ENCODE measurements around the gene SIGLEC1. TPM values are rescaled to one million over a fixed set of nuclear protein-coding genes. Genes with fewer than 3 reads are reported as not detected.

SIGLEC1 gene
- total RNA-seq, 1 donor from 2014 or later, result not detected

GRCh38 chr20:3691306-3691705, 21.1 kb downstream of the SIGLEC1 start:
- FAIRE-seq, result no peak
- Mint-ChIP-seq H3K9me3 (ENCODE audit: unreplicated experiment) (peaks cover 2% of the 10 kb centered on the region), H3K36me3 (ENCODE audit: low read depth, unreplicated experiment) (no peaks in the 10 kb centered on the region), H3K27ac (ENCODE audit: unreplicated experiment) (no peak overlapping the region), H3K27me3 (ENCODE audit: low read depth, unreplicated experiment) (peaks cover 26% of the 10 kb centered on the region), H3K4me1 (ENCODE audit: low read depth, unreplicated experiment) (peaks cover 4% of the 10 kb centered on the region), H3K4me3 (ENCODE audit: unreplicated experiment) (no peak overlapping the region)
- no peak overlapping the region for H3K4me2 ChIP-seq (ENCODE audit: low read length)
- no peak for DNase-seq (ENCODE audit: low read depth)
- H3K36me3 ChIP-seq (ENCODE audit: insufficient read depth, low read length), result no peaks in the 10 kb centered on the region
- H3K27ac ChIP-seq (ENCODE audit: low read depth, low read length), result no peak overlapping the region
- H2AFZ ChIP-seq (ENCODE audit: low read depth, low read length), result no peak overlapping the region
- no peaks in the 10 kb centered on the region for H3K9me3 ChIP-seq (ENCODE audit: insufficient read depth, low read depth, low read length)
- H3K4me1 ChIP-seq (ENCODE audit: insufficient read depth, low read length), result peaks cover 12% of the 10 kb centered on the region
- no peaks in the 10 kb centered on the region for H3K79me2 ChIP-seq (ENCODE audit: insufficient read depth, low read length)
- TF ChIP-seq CTCF (IDR thresholded peaks at IDR 0.05; ENCODE audit: insufficient read depth, low read depth, low read length) (no peak), EZH2 (IDR thresholded peaks at IDR 0.05; ENCODE audit: insufficient read depth, low read length) (no peak)
- H3K27me3 ChIP-seq (ENCODE audit: insufficient read depth, low read length), result no peaks in the 10 kb centered on the region
- H4K20me1 ChIP-seq (ENCODE audit: insufficient read depth, low read length), result no peaks in the 10 kb centered on the region
- H3K4me3 ChIP-seq (ENCODE audit: insufficient read depth, low read depth, low read length), result no peak overlapping the region
- no peak overlapping the region for H3K9ac ChIP-seq (ENCODE audit: low read length)

- no peaks in the 10 kb centered on the region for H3K36me3 Mint-ChIP-seq (ENCODE audit: low read depth, unreplicated experiment)
- no peaks in the 10 kb centered on the region for H4K20me1 ChIP-seq (ENCODE audit: insufficient read depth, low read length)
- peaks cover 2% of the 10 kb centered on the region for H3K9me3 Mint-ChIP-seq (ENCODE audit: unreplicated experiment)
- H3K36me3 ChIP-seq (ENCODE audit: insufficient read depth, low read length), result no peaks in the 10 kb centered on the region
- H3K9ac ChIP-seq (ENCODE audit: low read length), result no peak overlapping the region
- no peak overlapping the region for H3K27ac Mint-ChIP-seq (ENCODE audit: unreplicated experiment)
- no peak overlapping the region for H3K27ac ChIP-seq (ENCODE audit: low read depth, low read length)
- no peak overlapping the region for H3K4me3 Mint-ChIP-seq (ENCODE audit: unreplicated experiment)
- TF ChIP-seq CTCF (IDR thresholded peaks at IDR 0.05; ENCODE audit: insufficient read depth, low read depth, low read length), result no peak
- FAIRE-seq, result no peak
- no peaks in the 10 kb centered on the region for H3K27me3 ChIP-seq (ENCODE audit: insufficient read depth, low read length)
- no peak for DNase-seq (ENCODE audit: low read depth)
- H3K4me2 ChIP-seq (ENCODE audit: low read length), result no peak overlapping the region
- H3K4me1 ChIP-seq (ENCODE audit: insufficient read depth, low read length), result peaks cover 12% of the 10 kb centered on the region
- peaks cover 31% of the 10 kb centered on the region for H3K27me3 Mint-ChIP-seq (ENCODE audit: low read depth, unreplicated experiment)
- no peaks in the 10 kb centered on the region for H3K9me3 ChIP-seq (ENCODE audit: insufficient read depth, low read depth, low read length)
- no peak overlapping the region for H2AFZ ChIP-seq (ENCODE audit: low read depth, low read length)
- H3K4me3 ChIP-seq (ENCODE audit: insufficient read depth, low read depth, low read length), result no peak overlapping the region
- no peaks in the 10 kb centered on the region for H3K79me2 ChIP-seq (ENCODE audit: insufficient read depth, low read length)
- peaks cover 4% of the 10 kb centered on the region for H3K4me1 Mint-ChIP-seq (ENCODE audit: low read depth, unreplicated experiment)
Measured at GRCh38 chr20:3690413-3690812, 22.0 kb downstream of the SIGLEC1 start.

GRCh38 chr20:3689978-3690377, 22.4 kb downstream of the SIGLEC1 start:
- Histone ChIP-seq H3K9me3 (ENCODE audit: insufficient read depth, low read depth, low read length) (no peaks in the 10 kb centered on the region), H3K27me3 (ENCODE audit: insufficient read depth, low read length) (no peaks in the 10 kb centered on the region), H3K4me1 (ENCODE audit: insufficient read depth, low read length) (peaks cover 12% of the 10 kb centered on the region), H3K27ac (ENCODE audit: low read depth, low read length) (no peak overlapping the region), H3K4me3 (ENCODE audit: insufficient read depth, low read depth, low read length) (no peak overlapping the region), H3K4me2 (ENCODE audit: low read length) (no peak overlapping the region), H3K9ac (ENCODE audit: low read length) (no peak overlapping the region), H4K20me1 (ENCODE audit: insufficient read depth, low read length) (no peaks in the 10 kb centered on the region), H3K36me3 (ENCODE audit: insufficient read depth, low read length) (no peaks in the 10 kb centered on the region), H2AFZ (ENCODE audit: low read depth, low read length) (no peak overlapping the region), H3K79me2 (ENCODE audit: insufficient read depth, low read length) (no peaks in the 10 kb centered on the region)
- no peak for TF ChIP-seq EZH2 (IDR thresholded peaks at IDR 0.05; ENCODE audit: insufficient read depth, low read length)
- no peak for TF ChIP-seq CTCF (IDR thresholded peaks at IDR 0.05; ENCODE audit: insufficient read depth, low read depth, low read length)
- FAIRE-seq, result no peak
- Mint-ChIP-seq H3K9me3 (ENCODE audit: unreplicated experiment) (peaks cover 2% of the 10 kb centered on the region), H3K4me1 (ENCODE audit: low read depth, unreplicated experiment) (peaks cover 4% of the 10 kb centered on the region), H3K27ac (ENCODE audit: unreplicated experiment) (no peak overlapping the region), H3K27me3 (ENCODE audit: low read depth, unreplicated experiment) (peaks cover 32% of the 10 kb centered on the region), H3K4me3 (ENCODE audit: unreplicated experiment) (no peak overlapping the region), H3K36me3 (ENCODE audit: low read depth, unreplicated experiment) (no peaks in the 10 kb centered on the region)
- no peak for DNase-seq (ENCODE audit: low read depth)

Measured in astrocyte (in vitro differentiated cells and primary cell).